Smooth muscle cell (in vitro differentiated cells): Measurements from ENCODE around the gene CFAP54. TPM values are rescaled to one million over a fixed set of nuclear protein-coding genes. Genes with fewer than 3 reads are reported as not detected.

Experiments
- DNase-seq: peaks from one replicate; lab custom pipeline; 2025; ENCODE audit not compliant: unreplicated experiment; lab: John Stamatoyannopoulos, UW
- H2AFZ ChIP-seq: fragments of 200-600 bp; sonication (generic); 2 replicates; pipeline ENCODE4 v1.6.0; 2016; ENCODE audit warnings: antibody characterized with exemption, low read depth, mild to moderate bottlenecking
- H3F3A ChIP-seq: fragments of 200-600 bp; sonication (generic); 2 replicates; pipeline ENCODE4 v1.6.0; 2017; ENCODE audit warnings: antibody characterized with exemption, low read depth
- H3K27ac ChIP-seq: fragments of 200-600 bp; sonication (generic); 2 replicates; pipeline ENCODE4 v1.5.1; 2016; ENCODE audit warnings: low read depth, mild to moderate bottlenecking
- H3K27me3 ChIP-seq: fragments of 200-600 bp; sonication (generic); 2 replicates; pipeline ENCODE4 v1.6.1; 2016; ENCODE audit warnings: low read depth, mild to moderate bottlenecking
- H3K36me3 ChIP-seq: fragments of 200-600 bp; sonication (generic); 2 replicates; pipeline ENCODE4 v1.5.1; 2016; ENCODE audit warnings: low read depth
- H3K4me1 ChIP-seq: fragments of 200-600 bp; sonication (generic); 2 replicates; pipeline ENCODE4 v1.5.1; 2016; ENCODE audit warnings: low read depth
- H3K4me2 ChIP-seq: fragments of 200-600 bp; sonication (generic); 2 replicates; pipeline ENCODE4 v1.6.0; 2016; ENCODE audit warnings: mild to moderate bottlenecking
- H3K4me3 ChIP-seq: fragments of 200-600 bp; sonication (generic); 2 replicates; pipeline ENCODE4 v1.5.1; 2016; ENCODE audit warnings: mild to moderate bottlenecking
- H3K79me2 ChIP-seq: fragments of 200-600 bp; sonication (generic); 2 replicates; pipeline ENCODE4 v1.6.0; 2016; ENCODE audit warnings: low read depth, mild to moderate bottlenecking
- H3K9ac ChIP-seq: fragments of 200-600 bp; sonication (generic); 2 replicates; pipeline ENCODE4 v1.6.0; 2016; ENCODE audit warnings: low read depth
- H3K9me3 ChIP-seq: fragments of 200-600 bp; sonication (generic); replicated peaks from 2 replicates; pipeline ENCODE4 v1.5.1; 2016; ENCODE audit warnings: low read depth
- H4K20me1 ChIP-seq: fragments of 200-600 bp; sonication (generic); 2 replicates; pipeline ENCODE4 v1.6.0; 2016; ENCODE audit warnings: low read depth
- CTCF ChIP-seq: fragments of 200-600 bp; sonication (generic); IDR thresholded peaks from 2 replicates; pipeline ENCODE4 v1.5.1; 2017; ENCODE audit warnings: borderline replicate concordance, mild to moderate bottlenecking, antibody characterized with exemption; ENCODE audit not compliant: insufficient read depth, poor library complexity, severe bottlenecking
- WGBS: methylation state at CpG from one replicate; pipeline ENCODE4 v1.1.7; 2016; ENCODE audit warnings: low lambda C conversion rate; 5-methylcytosine and 5-hydroxymethylcytosine counted together
- polyA plus RNA-seq: library from polyadenylated mRNA; unstranded; fragments of >200 nt; fragmentation: Nextera tagmentation; extraction: Ambion mirVana; gene quantifications from 2 replicates; pipeline ENCODE4 v1.2.1, GENCODE V29; 2016
- total RNA-seq: library from RNA; depleted of rRNA; stranded (reverse); fragments of >200 nt; gene quantifications from 2 replicates; pipeline ENCODE4 v1.2.3, GENCODE V29; 2014

The CFAP54 gene
- total and polyA plus RNA-seq, 2 experiments from 2014 or later, result 0.35 to 0.67 TPM

GRCh38 chr12:96866801-96867590, 377.6 kb downstream of the CFAP54 start:
- no peaks in the 10 kb centered on the region for H3K27me3 ChIP-seq
- no peak overlapping the region for H3K27ac ChIP-seq
- no peak for DNase-seq
- H3K79me2 ChIP-seq, result no peaks in the 10 kb centered on the region
- TF ChIP-seq CTCF, result no peak
- H2AFZ ChIP-seq, result no peak overlapping the region
- no peak overlapping the region for H3K4me3 ChIP-seq
- H3K4me2 ChIP-seq, result no peak overlapping the region
- H4K20me1 ChIP-seq, result no peaks in the 10 kb centered on the region
- 96% methylated on average over 4 of the region's 4 CpGs for WGBS
- H3K9me3 ChIP-seq, result peaks cover 3% of the 10 kb centered on the region
- no peaks in the 10 kb centered on the region for H3K36me3 ChIP-seq
- H3F3A ChIP-seq, result no peaks in the 10 kb centered on the region
- no peak overlapping the region for H3K9ac ChIP-seq
- no peaks in the 10 kb centered on the region for H3K4me1 ChIP-seq

GRCh38 chr12:96870946-96871345, 381.6 kb downstream of the CFAP54 start:
- H3F3A ChIP-seq, result no peaks in the 10 kb centered on the region
- no peaks in the 10 kb centered on the region for H3K27me3 ChIP-seq
- DNase-seq, result no peak
- no peak overlapping the region for H3K27ac ChIP-seq
- H3K4me3 ChIP-seq, result no peak overlapping the region
- H3K79me2 ChIP-seq, result no peaks in the 10 kb centered on the region
- H3K4me2 ChIP-seq, result no peak overlapping the region
- H4K20me1 ChIP-seq, result no peaks in the 10 kb centered on the region
- H3K4me1 ChIP-seq, result no peaks in the 10 kb centered on the region
- no peak overlapping the region for H3K9ac ChIP-seq
- H3K9me3 ChIP-seq, result peaks cover 4% of the 10 kb centered on the region
- no peaks in the 10 kb centered on the region for H3K36me3 ChIP-seq
- 94% methylated on average over 1 of the region's 1 CpG for whole genome bisulfite sequencing
- TF ChIP-seq CTCF, result no peak
- H2AFZ ChIP-seq, result no peak overlapping the region

GRCh38 chr12:96872961-96873360, 383.6 kb downstream of the CFAP54 start:
- H3K27me3 ChIP-seq, result no peaks in the 10 kb centered on the region
- H2AFZ ChIP-seq, result no peak overlapping the region
- no peaks in the 10 kb centered on the region for H4K20me1 ChIP-seq
- peaks cover 8% of the 10 kb centered on the region for H3K4me1 ChIP-seq
- DNase-seq, result no peak
- H3K9ac ChIP-seq, result no peak overlapping the region
- H3F3A ChIP-seq, result no peaks in the 10 kb centered on the region
- no peak for TF ChIP-seq CTCF
- no peaks in the 10 kb centered on the region for H3K36me3 ChIP-seq
- no peaks in the 10 kb centered on the region for H3K79me2 ChIP-seq
- no peak overlapping the region for H3K4me2 ChIP-seq
- no peak overlapping the region for H3K4me3 ChIP-seq
- no peak overlapping the region for H3K27ac ChIP-seq
- peaks cover 4% of the 10 kb centered on the region for H3K9me3 ChIP-seq

- DNase-seq, result no peak
- no peak overlapping the region for H2AFZ ChIP-seq
- no peak overlapping the region for H3K4me3 ChIP-seq
- no peaks in the 10 kb centered on the region for H3K36me3 ChIP-seq
- H4K20me1 ChIP-seq, result no peaks in the 10 kb centered on the region
- peaks cover 4% of the 10 kb centered on the region for H3K9me3 ChIP-seq
- TF ChIP-seq CTCF, result no peak
- H3K4me2 ChIP-seq, result no peak overlapping the region
- H3F3A ChIP-seq, result no peaks in the 10 kb centered on the region
- no peaks in the 10 kb centered on the region for H3K79me2 ChIP-seq
- 87% methylated on average over 2 of the region's 2 CpGs for WGBS
- H3K4me1 ChIP-seq, result peaks cover 8% of the 10 kb centered on the region
- no peak overlapping the region for H3K27ac ChIP-seq
- H3K9ac ChIP-seq, result no peak overlapping the region
- H3K27me3 ChIP-seq, result no peaks in the 10 kb centered on the region
Measured at GRCh38 chr12:96874211-96874610, 384.8 kb downstream of the CFAP54 start.
